GM18499 (cell line): ENCODE data around the gene GUCY1A2.
"Not testable (repeated sequence)": the region's sequence is repeated elsewhere in the genome, so short reads cannot be mapped to it uniquely, and the experiment has no call there.

Experiments
- ATAC-seq: cut with Tn5 transposase; IDR thresholded peaks from one replicate; pipeline ENCODE4 v1.9.1; 2021; ENCODE audit warnings: moderate number of reproducible peaks; ENCODE audit not compliant: insufficient read depth, unreplicated experiment

Gene GUCY1A2

GRCh38 chr11:106777302-106777701 is 241.0 kb downstream of the GUCY1A2 start:
- not testable (repeated sequence) for ATAC-seq

GRCh38 chr11:106770489-106771085 is 247.7 kb downstream of the GUCY1A2 start:
- no peak for ATAC-seq

GRCh38 chr11:106765469-106766258 is 252.6 kb downstream of the GUCY1A2 start:
- ATAC-seq: no peak

- no peak for ATAC-seq
Measured at GRCh38 chr11:106763501-106763900, 254.8 kb downstream of the GUCY1A2 start.

- no peak for ATAC-seq
Measured at GRCh38 chr11:106761745-106762144, 256.5 kb downstream of the GUCY1A2 start.

- no peak for ATAC-seq
Measured at GRCh38 chr11:106761240-106761639, 257.0 kb downstream of the GUCY1A2 start.

GRCh38 chr11:106748059-106748458 is 270.2 kb downstream of the GUCY1A2 start:
- ATAC-seq: no peak

GRCh38 chr11:106745941-106746340 is 272.3 kb downstream of the GUCY1A2 start:
- no peak for ATAC-seq

- no peak for ATAC-seq
Measured at GRCh38 chr11:106733635-106734034, 284.6 kb downstream of the GUCY1A2 start.

- ATAC-seq: no peak
Measured at GRCh38 chr11:106728859-106729258, 289.4 kb downstream of the GUCY1A2 start.

GRCh38 chr11:106728379-106728778 is 289.9 kb downstream of the GUCY1A2 start:
- ATAC-seq: no peak

- ATAC-seq: no peak
Measured at GRCh38 chr11:106727256-106727655, 291.0 kb downstream of the GUCY1A2 start.

GRCh38 chr11:106724293-106724892 is 293.9 kb downstream of the GUCY1A2 start:
- ATAC-seq: no peak

- no peak for ATAC-seq
Measured at GRCh38 chr11:106723071-106723470, 295.2 kb downstream of the GUCY1A2 start.

GRCh38 chr11:106717222-106717621 is 301.1 kb downstream of the GUCY1A2 start:
- no peak for ATAC-seq

GRCh38 chr11:106714199-106714598 is 304.1 kb downstream of the GUCY1A2 start:
- ATAC-seq: no peak

- no peak for ATAC-seq
Measured at GRCh38 chr11:106708348-106708747, 309.9 kb downstream of the GUCY1A2 start.

- ATAC-seq: no peak
Measured at GRCh38 chr11:106706355-106706754, 311.9 kb downstream of the GUCY1A2 start.

- no peak for ATAC-seq
Measured at GRCh38 chr11:106702805-106703204, 315.5 kb downstream of the GUCY1A2 start.

GRCh38 chr11:106697058-106697457 is 321.2 kb downstream of the GUCY1A2 start:
- no peak for ATAC-seq

GRCh38 chr11:106695506-106695905 is 322.8 kb downstream of the GUCY1A2 start:
- ATAC-seq: no peak
